Ovary (tissue), 3 donors: ENCODE measurements around the gene NBEAL2.

Source experiments
- POLR2A ChIP-seq: fragments of 450-650 bp; IDR thresholded peaks from one replicate; pipeline ENCODE4 v1.6.1; 2017; ENCODE audit warnings: antibody characterized with exemption, mild to moderate bottlenecking, moderate library complexity
- TF ChIP-seq, protein P1 (sequence below), 3 donors: fragments of 450-650 bp in 2 of 3; fragments of 200-600 bp in 1 of 3; IDR thresholded peaks; one replicate each; pipeline versions ENCODE4 v1.5.1 to v1.8.0; 2016 to 2022; ENCODE audit warnings: antibody characterized with exemption in 3 of 3, mild to moderate bottlenecking in 1 of 3
- donor health status: DM: no; HTN: no; CAD: no.

DNA sequence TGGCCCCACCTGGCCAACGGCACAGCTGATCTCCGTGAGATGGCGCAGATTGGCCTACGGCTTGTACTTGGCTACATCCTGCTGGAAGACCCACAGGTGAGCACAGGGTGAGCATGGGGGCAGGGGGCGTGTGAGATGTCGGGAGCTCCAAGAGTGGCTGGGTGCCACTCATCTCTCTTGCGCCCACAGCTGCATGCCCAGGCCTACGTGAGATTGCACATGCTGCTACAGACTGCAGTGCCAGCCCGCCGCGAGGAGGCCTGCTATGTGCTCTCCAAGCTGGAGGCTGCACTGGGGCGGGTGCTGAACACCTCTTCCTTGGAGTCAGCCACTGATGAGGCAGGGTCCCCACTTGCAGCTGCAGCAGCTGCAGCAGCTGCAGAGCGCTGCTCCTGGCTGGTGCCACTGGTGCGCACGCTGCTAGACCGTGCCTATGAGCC, 22.3 kb downstream of the NBEAL2 start:
- TF ChIP-seq, protein P1, sequence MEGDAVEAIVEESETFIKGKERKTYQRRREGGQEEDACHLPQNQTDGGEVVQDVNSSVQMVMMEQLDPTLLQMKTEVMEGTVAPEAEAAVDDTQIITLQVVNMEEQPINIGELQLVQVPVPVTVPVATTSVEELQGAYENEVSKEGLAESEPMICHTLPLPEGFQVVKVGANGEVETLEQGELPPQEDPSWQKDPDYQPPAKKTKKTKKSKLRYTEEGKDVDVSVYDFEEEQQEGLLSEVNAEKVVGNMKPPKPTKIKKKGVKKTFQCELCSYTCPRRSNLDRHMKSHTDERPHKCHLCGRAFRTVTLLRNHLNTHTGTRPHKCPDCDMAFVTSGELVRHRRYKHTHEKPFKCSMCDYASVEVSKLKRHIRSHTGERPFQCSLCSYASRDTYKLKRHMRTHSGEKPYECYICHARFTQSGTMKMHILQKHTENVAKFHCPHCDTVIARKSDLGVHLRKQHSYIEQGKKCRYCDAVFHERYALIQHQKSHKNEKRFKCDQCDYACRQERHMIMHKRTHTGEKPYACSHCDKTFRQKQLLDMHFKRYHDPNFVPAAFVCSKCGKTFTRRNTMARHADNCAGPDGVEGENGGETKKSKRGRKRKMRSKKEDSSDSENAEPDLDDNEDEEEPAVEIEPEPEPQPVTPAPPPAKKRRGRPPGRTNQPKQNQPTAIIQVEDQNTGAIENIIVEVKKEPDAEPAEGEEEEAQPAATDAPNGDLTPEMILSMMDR (IDR thresholded peaks at IDR 0.05), result no peak
- TF ChIP-seq POLR2A, result no peak
